H1 (cell line): ENCODE results near the gene NOL12. TPM values are rescaled to one million over a fixed set of nuclear protein-coding genes. Genes with fewer than 3 reads are reported as not detected.

Experiments used
- CTCF ChIA-PET: fragments of 300-600 bp; sonication (Branson Sonifier 250); formaldehyde crosslinking; loops from one replicate; lab custom pipeline; 2021; ENCODE audit not compliant: partially characterized antibody; lab: Charles Lee
- POLR2A ChIA-PET: fragments of 300-600 bp; sonication (Branson Sonifier 250); formaldehyde crosslinking; loops from one replicate; lab custom pipeline; 2021; ENCODE audit warnings: inconsistent platforms; ENCODE audit not compliant: partially characterized antibody; lab: Charles Lee
- DNase-seq, 2 experiments: peaks; one replicate each; pipeline versions ENCODE4 v3.0.0 to v3.0.0-alpha.2; 2010 to 2022; ENCODE audit warnings: low spot score in 2 of 2, low read depth in 1 of 2, mixed read lengths in 1 of 2
- FAIRE-seq: peaks from 2 replicates; lab custom pipeline; 2011; peaks lifted over from hg19 to GRCh38; lab: Jason Lieb, UNC
- H2AFZ ChIP-seq: 2 replicates; pipeline ENCODE4 v1.8.1; 2012; ENCODE audit warnings: low read length, inconsistent platforms
- H2AK5ac ChIP-seq: 2 replicates; pipeline ENCODE4 v1.6.1; 2013; ENCODE audit warnings: low read depth, low read length
- H2BK120ac ChIP-seq: replicated peaks from 2 replicates; pipeline ENCODE3; 2013; ENCODE audit warnings: low read depth, low read length, inconsistent platforms
- H2BK12ac ChIP-seq: 2 replicates; pipeline ENCODE4 v1.6.1; 2013; ENCODE audit warnings: low read depth, low read length
- H2BK15ac ChIP-seq: 2 replicates; pipeline ENCODE4 v1.6.1; 2013; ENCODE audit warnings: low read length
- H2BK20ac ChIP-seq: 2 replicates; pipeline ENCODE4 v1.6.1; 2013; ENCODE audit warnings: low read length
- H2BK5ac ChIP-seq: 2 replicates; pipeline ENCODE4 v1.6.1; 2013; ENCODE audit warnings: low read depth, low read length
- H3K14ac ChIP-seq: 2 replicates; pipeline ENCODE4 v1.6.1; 2013; ENCODE audit warnings: inconsistent platforms; ENCODE audit not compliant: insufficient read length
- H3K18ac ChIP-seq: 2 replicates; pipeline ENCODE4 v1.6.1; 2013; ENCODE audit warnings: low read length; ENCODE audit errors: extremely low read depth
- H3K23ac ChIP-seq: 2 replicates; pipeline ENCODE4 v1.6.1; 2013; ENCODE audit warnings: inconsistent platforms; ENCODE audit not compliant: insufficient read length
- H3K23me2 ChIP-seq: 2 replicates; pipeline ENCODE4 v1.6.1; 2013; ENCODE audit warnings: low read depth, low read length
- H3K27ac ChIP-seq: 2 replicates; pipeline ENCODE4 v1.6.1; 2011; ENCODE audit warnings: low read depth, low read length, inconsistent platforms
- H3K27me3 ChIP-seq, 4 experiments: replicated peaks in 1 of 4; 1 replicate in 1 of 4; 2 replicates in 3 of 4; pipeline versions ENCODE4 v1.6.1 to v1.8.1; 2011 to 2013; ENCODE audit warnings: low read length in 3 of 4, mild to moderate bottlenecking in 3 of 4, inconsistent platforms in 2 of 4, mixed read lengths in 2 of 4, moderate library complexity in 1 of 4; ENCODE audit not compliant: control insufficient read depth in 3 of 4, insufficient read depth in 3 of 4; ENCODE audit errors: extremely low read depth in 1 of 4
- H3K36me3 ChIP-seq, 4 experiments: 2 replicates each; pipeline versions ENCODE4 v1.6.1 to v1.8.1; 2011 to 2013; ENCODE audit warnings: mild to moderate bottlenecking in 4 of 4, low read length in 3 of 4, moderate library complexity in 2 of 4, control low read depth in 1 of 4, inconsistent platforms in 1 of 4; ENCODE audit not compliant: insufficient read depth in 4 of 4, control insufficient read depth in 2 of 4
- H3K4ac ChIP-seq: replicated peaks from 2 replicates; pipeline ENCODE3; 2013; ENCODE audit warnings: low read length, low read depth, mixed read lengths, inconsistent platforms; ENCODE audit not compliant: insufficient read length
- H3K4me1 ChIP-seq, 4 experiments: replicated peaks in 1 of 4; 1 replicate in 1 of 4; 2 replicates in 3 of 4; pipeline versions ENCODE4 v1.6.1 to v1.8.1; 2011 to 2013; ENCODE audit warnings: low read length in 3 of 4, inconsistent platforms in 2 of 4, mixed read lengths in 1 of 4; ENCODE audit not compliant: insufficient read depth in 4 of 4, control insufficient read depth in 3 of 4
- H3K4me2 ChIP-seq, 2 experiments: 2 replicates each; pipeline versions ENCODE4 v1.6.1 to v1.8.1; 2011 to 2013; ENCODE audit warnings: low read depth in 2 of 2, low read length in 2 of 2, control low read depth in 1 of 2, inconsistent platforms in 1 of 2, mild to moderate bottlenecking in 1 of 2; ENCODE audit not compliant: insufficient read depth in 1 of 2
- H3K4me3 ChIP-seq, 4 experiments: fragments of 200-600, 300-600 bp in 1 of 4; sonication (generic), shearing (Covaris generic), sonication (Bioruptor Twin) in 1 of 4; 2 replicates each; pipeline versions ENCODE4 v1.5.1 to v1.8.1; 2011 to 2016; ENCODE audit warnings: low read length in 4 of 4, low read depth in 3 of 4, control low read depth in 2 of 4, inconsistent platforms in 2 of 4, mild to moderate bottlenecking in 2 of 4, mixed read lengths in 1 of 4, moderate library complexity in 1 of 4; ENCODE audit not compliant: insufficient read depth in 2 of 4; ENCODE audit errors: extremely low read depth in 1 of 4
- H3K56ac ChIP-seq: replicated peaks from 2 replicates; pipeline ENCODE3; 2013; ENCODE audit warnings: low read depth, mild to moderate bottlenecking, mixed read lengths, low read length, inconsistent platforms; ENCODE audit not compliant: insufficient read length
- H3K79me1 ChIP-seq: 2 replicates; pipeline ENCODE4 v1.6.1; 2013; ENCODE audit warnings: low read depth, low read length, control low read depth
- H3K79me2 ChIP-seq, 2 experiments: 2 replicates each; pipeline versions ENCODE4 v1.6.1 to v1.8.1; 2012 to 2013; ENCODE audit warnings: low read length in 2 of 2, mild to moderate bottlenecking in 2 of 2, inconsistent platforms in 1 of 2; ENCODE audit not compliant: insufficient read depth in 2 of 2, control insufficient read depth in 1 of 2
- H3K9ac ChIP-seq, 4 experiments: replicated peaks in 1 of 4; 1 replicate in 1 of 4; 2 replicates in 3 of 4; pipeline versions ENCODE4 v1.6.1 to v1.8.1; 2011 to 2013; ENCODE audit warnings: low read depth in 3 of 4, low read length in 3 of 4, control low read depth in 2 of 4, mild to moderate bottlenecking in 2 of 4, moderate library complexity in 2 of 4, inconsistent platforms in 1 of 4; ENCODE audit errors: extremely low read depth in 1 of 4
- H3K9me3 ChIP-seq, 2 experiments: 2 replicates each; pipeline versions ENCODE4 v1.6.1 to v1.8.1; 2012 to 2013; ENCODE audit warnings: mild to moderate bottlenecking in 2 of 2, moderate library complexity in 2 of 2, control low read depth in 1 of 2, inconsistent platforms in 1 of 2, low read depth in 1 of 2, low read length in 1 of 2, mixed read lengths in 1 of 2; ENCODE audit not compliant: insufficient read depth in 2 of 2
- H4K20me1 ChIP-seq, 2 experiments: replicated peaks in 1 of 2; 2 replicates each; pipeline versions ENCODE3 to v1.8.1; 2011 to 2013; ENCODE audit warnings: inconsistent platforms in 2 of 2, low read length in 2 of 2, mild to moderate bottlenecking in 1 of 2; ENCODE audit not compliant: insufficient read depth in 2 of 2, control insufficient read depth in 1 of 2
- H4K5ac ChIP-seq: 2 replicates; pipeline ENCODE4 v1.6.1; 2013; ENCODE audit warnings: low read length, low read depth, mixed read lengths, inconsistent platforms; ENCODE audit not compliant: insufficient read length
- H4K8ac ChIP-seq: 2 replicates; pipeline ENCODE4 v1.8.0; 2013; ENCODE audit warnings: mild to moderate bottlenecking, moderate library complexity, low read length, inconsistent platforms; ENCODE audit not compliant: insufficient read depth; ENCODE audit errors: extremely low read depth
- H4K91ac ChIP-seq: replicated peaks from 2 replicates; pipeline ENCODE3; 2013; ENCODE audit warnings: low read length, mixed read lengths, inconsistent platforms; ENCODE audit not compliant: insufficient read length
- FOSL1 ChIP-seq: IDR thresholded peaks from 2 replicates; pipeline ENCODE4 v1.6.1; 2011; ENCODE audit warnings: mild to moderate bottlenecking, low read depth, low read length, moderate library complexity; ENCODE audit not compliant: insufficient read depth
- HDAC6 ChIP-seq: IDR thresholded peaks from one replicate; pipeline ENCODE4 v1.7.1; 2012; ENCODE audit warnings: low read depth, mild to moderate bottlenecking, inconsistent platforms, low read length, moderate library complexity
- KDM1A ChIP-seq: fragments of 200-600, 300-600 bp; sonication (generic); IDR thresholded peaks from 2 replicates; pipeline ENCODE4 v1.7.1; 2016; ENCODE audit warnings: mild to moderate bottlenecking, low read length, borderline replicate concordance
- NRF1 ChIP-seq: IDR thresholded peaks from 2 replicates; pipeline ENCODE4 v1.6.1; 2011; ENCODE audit warnings: mild to moderate bottlenecking, low read depth, low read length, improper control_type of control experiment
- PHF8 ChIP-seq: fragments of 200-600 bp; sonication (generic); conservative IDR thresholded peaks from 2 replicates; pipeline ENCODE4 v1.7.1; 2012; ENCODE audit warnings: low read depth, mild to moderate bottlenecking, inconsistent platforms, low read length, moderate library complexity
- RAD21 ChIP-seq, 2 experiments: IDR thresholded peaks in 1 of 2; conservative IDR thresholded peaks in 1 of 2; 2 replicates each; pipeline ENCODE4 v1.6.1; 2011; ENCODE audit warnings: low read depth in 2 of 2, low read length in 2 of 2, improper control_type of control experiment in 1 of 2, inconsistent platforms in 1 of 2, mild to moderate bottlenecking in 1 of 2, moderate library complexity in 1 of 2
- SIN3A ChIP-seq, 2 experiments: IDR thresholded peaks in 1 of 2; conservative IDR thresholded peaks in 1 of 2; 2 replicates each; pipeline ENCODE4 v1.6.1; 2011 to 2012; ENCODE audit warnings: low read length in 2 of 2, improper control_type of control experiment in 1 of 2, low read depth in 1 of 2, mild to moderate bottlenecking in 1 of 2
- SIX5 ChIP-seq: IDR thresholded peaks from 2 replicates; pipeline ENCODE4 v1.6.1; 2011; ENCODE audit warnings: mild to moderate bottlenecking, low read depth, low read length
- SP4 ChIP-seq: IDR thresholded peaks from 2 replicates; pipeline ENCODE4 v1.6.1; 2012; ENCODE audit warnings: low read length, inconsistent platforms
- TAF7 ChIP-seq: optimal IDR thresholded peaks from 2 replicates; pipeline ENCODE3; 2011; ENCODE audit warnings: low read depth, mild to moderate bottlenecking, inconsistent platforms, low read length, moderate library complexity, borderline replicate concordance
- TCF12 ChIP-seq: IDR thresholded peaks from 2 replicates; pipeline ENCODE4 v1.6.1; 2011; ENCODE audit warnings: low read depth, mild to moderate bottlenecking, low read length
- YY1 ChIP-seq: IDR thresholded peaks from 2 replicates; pipeline ENCODE4 v1.6.1; 2011; ENCODE audit warnings: low read depth, mild to moderate bottlenecking, low read length
- WGBS, 2 experiments: shearing (Covaris generic) in 1 of 2; methylation state at CpG; one replicate each; pipeline versions ENCODE4 v1.1.6 to v1.1.7; 2013 to 2015; ENCODE audit warnings: low lambda C conversion rate in 2 of 2, mixed read lengths in 2 of 2, inconsistent platforms in 1 of 2, low coverage in 1 of 2, missing lambda C conversion rate in 1 of 2; ENCODE audit not compliant: insufficient replicate concordance in 2 of 2, insufficient coverage in 1 of 2, insufficient read length in 1 of 2; ENCODE audit errors: extremely low coverage in 1 of 2, missing lambda C conversion rate in 1 of 2; 5-methylcytosine and 5-hydroxymethylcytosine counted together
- polyA plus RNA-seq, 7 experiments: library from polyadenylated mRNA; depleted of rRNA in 3 of 7; stranded (reverse) in 5 of 7; unstranded in 2 of 7; fragments of >200 nt in 5 of 7; fragments of 200-250 nt in 2 of 7; gene quantifications; 1 replicate in 5 of 7; 2 replicates in 1 of 7; 4 replicates in 1 of 7; pipeline versions ENCODE4 v1.2.1 to v1.2.3, GENCODE V29; 2011 to 2013; ENCODE audit warnings: missing spikeins in 2 of 7, mixed read lengths in 2 of 7
- total RNA-seq: library from RNA; stranded (reverse); fragmentation: NEBNext Ultra II Directional; extraction: Animal tissue kit (Norgen Biotek cat#: 25700); gene quantifications from 2 replicates; pipeline ENCODE4 v1.2.1, GENCODE V29; 2021
- TF ChIP-seq, protein P1 (sequence below): IDR thresholded peaks from 2 replicates; pipeline ENCODE4 v1.6.1; 2011; ENCODE audit warnings: low read length, improper control_type of control experiment

Gene NOL12
- total and polyA plus RNA-seq, 2 of the 8 experiments (the other 6 are each of a cell fraction or from before 2014, with no cell fraction given): 25.3 to 28.3 TPM

DNA sequence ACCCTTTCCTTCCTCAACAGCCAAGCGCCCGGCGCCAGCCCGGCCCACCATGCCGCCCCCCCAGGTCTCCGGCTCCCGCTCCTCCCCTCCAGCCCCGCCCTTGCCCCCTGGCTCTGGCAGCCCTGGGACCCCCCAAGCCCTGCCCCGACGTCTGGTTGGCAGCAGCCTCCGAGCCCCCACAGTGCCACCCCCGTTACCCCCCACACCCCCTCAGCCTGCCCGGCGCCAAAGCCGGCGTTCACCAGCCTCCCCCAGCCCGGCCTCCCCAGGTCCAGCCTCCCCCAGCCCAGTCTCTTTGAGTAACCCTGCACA is 30.9 kb upstream of the NOL12 start:
- no peak overlapping the region for H2AK5ac ChIP-seq
- peaks cover 4 to 9% of the 10 kb centered on the region in 2 experiments for H4K20me1 ChIP-seq
- no peak overlapping the region for H2BK12ac ChIP-seq
- H3K36me3 ChIP-seq: peaks cover 0 to 21% (median 12%) of the 10 kb centered on the region in 4 experiments; a peak in 6 of 8 replicates
- FAIRE-seq (no peak), DNase-seq (no peak)
- no peak overlapping the region for H3K9ac ChIP-seq
- peaks cover 10 to 12% of the 10 kb centered on the region in 2 experiments; a peak in 3 of 4 replicates for H3K79me2 ChIP-seq
- CTCF ChIA-PET: interaction anchor here (0.7 to 5.1 kb wide), 3 partner anchors 11 to 881 kb away, joined by 3 to 40 read pairs (median 3); no protein-coding TSS in a partner anchor
- H3K18ac ChIP-seq: no peak overlapping the region
- no peak overlapping the region for H2BK120ac ChIP-seq
- no peak overlapping the region for H3K27ac ChIP-seq
- no peaks in the 10 kb centered on the region for H3K27me3 ChIP-seq
- no peak overlapping the region for H2BK15ac ChIP-seq
- H3K4ac ChIP-seq: no peak overlapping the region
- no peak overlapping the region for H4K91ac ChIP-seq
- no peak overlapping the region for H3K56ac ChIP-seq
- no peak overlapping the region for H2BK5ac ChIP-seq
- POLR2A ChIA-PET: interaction anchor here (1.8 to 2.0 kb wide), 3 partner anchors 10 to 46 kb away, joined by 4 to 9 read pairs (median 8); no protein-coding TSS in a partner anchor
- peaks cover 8% of the 10 kb centered on the region for H3K79me1 ChIP-seq
- peaks cover 0 to 17% (median 6%) of the 10 kb centered on the region in 4 experiments; a peak in 5 of 7 replicates for H3K4me1 ChIP-seq
- peaks cover 11% of the 10 kb centered on the region for H3K23me2 ChIP-seq
- H2AFZ ChIP-seq: no peak overlapping the region
- no peak overlapping the region for H3K4me3 ChIP-seq
- H3K14ac ChIP-seq: no peak overlapping the region
- no peak overlapping the region for H3K4me2 ChIP-seq
- H3K9me3 ChIP-seq: no peaks in the 10 kb centered on the region
- no peak overlapping the region for H4K8ac ChIP-seq
- no peak overlapping the region for H2BK20ac ChIP-seq
- 100% methylated on average over 4 of the region's 17 CpGs; no CpG with 5 or more reads in 1 of the 2 experiments for WGBS, 2 experiments
- no peak overlapping the region for H3K23ac ChIP-seq
- H4K5ac ChIP-seq: no peak overlapping the region
- TF ChIP-seq RAD21 (IDR thresholded peaks at IDR 0.05 in 1 of 2, conservative IDR thresholded peaks at IDR 0.05 in 1 of 2; ENCODE audit: low read depth in 2 of 2, low read length in 2 of 2) (no peak), NRF1 (no peak), SIX5 (no peak), SIN3A (conservative IDR thresholded peaks at IDR 0.05 in 1 of 2, IDR thresholded peaks at IDR 0.05 in 1 of 2; ENCODE audit: low read depth in 1 of 2, low read length in 2 of 2) (no peak), KDM1A (no peak), PHF8 (no peak), FOSL1 (no peak), TAF7 (no peak), SP4 (no peak), YY1 (no peak), TCF12 (no peak), HDAC6 (no peak)
- TF ChIP-seq, protein P1, sequence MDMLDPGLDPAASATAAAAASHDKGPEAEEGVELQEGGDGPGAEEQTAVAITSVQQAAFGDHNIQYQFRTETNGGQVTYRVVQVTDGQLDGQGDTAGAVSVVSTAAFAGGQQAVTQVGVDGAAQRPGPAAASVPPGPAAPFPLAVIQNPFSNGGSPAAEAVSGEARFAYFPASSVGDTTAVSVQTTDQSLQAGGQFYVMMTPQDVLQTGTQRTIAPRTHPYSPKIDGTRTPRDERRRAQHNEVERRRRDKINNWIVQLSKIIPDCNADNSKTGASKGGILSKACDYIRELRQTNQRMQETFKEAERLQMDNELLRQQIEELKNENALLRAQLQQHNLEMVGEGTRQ: no peak
